GM21526 (cell line): ENCODE results near the gene ZBTB24.

Source experiments
- ATAC-seq: cut with Tn5 transposase; IDR thresholded peaks from one replicate; pipeline ENCODE4 v1.9.1; 2021; ENCODE audit warnings: moderate library complexity; ENCODE audit not compliant: unreplicated experiment, low FRiP score

ZBTB24 gene

GRCh38 chr6:109503327-109504224 lies 20.6 kb upstream of the ZBTB24 start:
- ATAC-seq, result no peak

- no peak for ATAC-seq
These were observed 15.9 kb upstream of the ZBTB24 start for GRCh38 chr6:109498936-109499335.

DNA sequence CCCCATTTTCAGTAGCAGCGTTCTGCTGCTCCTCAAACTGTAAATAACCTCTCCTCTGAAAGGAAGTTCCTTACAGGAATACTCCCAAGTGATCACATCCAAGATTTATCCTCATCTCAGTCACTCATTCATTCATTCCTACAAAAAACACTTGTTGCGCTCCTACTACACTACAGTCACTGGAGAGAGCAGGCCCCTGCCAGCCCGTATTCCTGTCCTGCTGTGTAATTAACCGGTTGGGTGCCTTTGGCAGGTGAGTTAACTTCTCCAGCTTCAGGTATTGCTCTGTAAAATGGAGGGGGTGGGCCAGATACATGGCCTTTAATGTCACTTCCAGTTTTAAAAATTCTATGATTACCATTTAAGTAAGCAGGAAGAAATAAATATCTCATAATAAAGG lies 15.0 kb upstream of the ZBTB24 start:
- no peak for ATAC-seq

DNA sequence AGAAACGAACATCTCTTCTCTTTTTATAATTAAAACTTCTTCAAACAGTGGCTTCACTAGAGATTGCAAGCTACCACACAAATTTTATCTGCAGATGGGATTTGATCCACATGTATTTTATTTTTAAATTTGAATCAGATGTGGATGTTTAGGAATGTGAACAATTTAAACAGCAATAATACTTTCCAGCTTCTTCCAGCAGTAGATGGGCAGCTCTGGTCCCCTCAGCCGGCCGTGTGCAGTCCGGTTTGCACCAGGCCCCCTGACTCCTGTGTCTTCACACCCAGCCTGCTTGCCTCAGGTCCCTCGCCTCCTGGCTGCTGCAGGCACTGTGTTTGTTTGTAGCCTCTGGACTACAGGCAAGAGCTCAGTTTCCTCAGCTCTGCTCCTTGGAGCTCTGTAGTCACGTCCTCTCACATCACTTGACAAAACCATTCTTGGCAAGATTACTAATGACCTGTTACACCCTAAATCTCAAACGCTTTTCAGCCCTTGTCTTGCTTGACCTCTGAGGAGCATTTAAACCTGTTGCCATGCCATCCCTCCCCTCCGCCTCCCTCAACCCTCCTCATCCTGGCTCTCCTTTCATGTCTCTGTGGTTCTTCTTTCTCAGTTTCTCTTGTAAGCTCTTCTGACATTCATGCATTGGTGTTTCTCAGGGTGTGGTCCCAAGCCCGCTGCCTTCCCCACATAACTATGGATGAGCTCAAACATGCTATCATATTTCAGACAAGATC lies 13.2 kb upstream of the ZBTB24 start:
- ATAC-seq, result no peak

DNA sequence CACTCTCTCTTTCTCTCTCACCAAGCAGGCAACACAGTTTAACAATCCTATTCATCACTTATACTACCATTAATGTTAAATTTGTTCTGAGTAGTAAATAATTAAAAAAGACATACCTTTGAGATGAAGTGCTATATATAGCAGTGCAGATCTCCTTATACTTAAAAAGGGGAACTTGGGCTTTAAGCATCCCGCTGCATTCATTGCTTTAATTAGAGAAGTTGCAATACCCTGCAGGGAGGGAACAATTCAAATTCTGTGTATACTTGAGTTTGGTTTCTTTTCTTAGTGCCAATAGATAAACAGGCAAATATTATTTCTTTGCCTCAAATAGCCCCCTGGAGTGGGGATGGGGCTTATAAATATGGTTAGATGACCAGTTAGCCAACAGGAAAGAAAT lies 10.8 kb upstream of the ZBTB24 start:
- ATAC-seq, result no peak

DNA sequence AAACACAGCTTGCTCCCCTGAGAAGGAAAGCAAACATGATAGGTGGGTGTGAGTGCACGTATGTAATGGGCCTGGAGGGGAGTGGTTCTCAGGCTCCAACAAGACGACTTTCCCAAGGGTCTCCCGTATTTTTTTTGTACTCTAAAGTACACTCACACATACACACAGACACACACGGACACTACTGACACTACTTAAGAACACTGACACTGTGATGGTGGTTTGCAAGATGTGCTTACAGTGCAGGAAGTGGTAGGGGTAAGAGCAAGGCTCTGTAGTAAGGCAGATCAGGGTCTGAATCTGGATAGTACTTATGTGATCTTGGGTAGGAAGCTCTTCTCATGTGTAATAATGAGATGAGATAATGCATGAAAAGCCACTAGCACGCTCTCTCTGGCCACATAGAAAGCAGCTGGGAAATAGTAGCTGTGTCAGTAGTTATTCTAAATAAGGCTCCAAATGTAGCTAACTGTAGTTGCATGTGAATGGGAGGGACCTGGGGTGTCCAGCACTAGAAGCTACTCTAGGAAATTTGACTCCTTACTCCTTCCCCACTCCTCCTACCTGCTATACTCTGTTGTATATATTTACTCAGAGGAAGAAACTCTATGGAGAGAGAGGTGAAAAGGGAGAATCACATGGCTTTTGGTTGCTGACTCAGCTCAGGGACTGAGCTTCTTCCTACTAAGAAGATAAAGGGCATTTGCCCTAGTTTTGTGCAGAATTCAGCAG lies 8.4 kb upstream of the ZBTB24 start:
- no peak for ATAC-seq

- no peak for ATAC-seq
These were observed 7.7 kb upstream of the ZBTB24 start for GRCh38 chr6:109490713-109491112.

DNA sequence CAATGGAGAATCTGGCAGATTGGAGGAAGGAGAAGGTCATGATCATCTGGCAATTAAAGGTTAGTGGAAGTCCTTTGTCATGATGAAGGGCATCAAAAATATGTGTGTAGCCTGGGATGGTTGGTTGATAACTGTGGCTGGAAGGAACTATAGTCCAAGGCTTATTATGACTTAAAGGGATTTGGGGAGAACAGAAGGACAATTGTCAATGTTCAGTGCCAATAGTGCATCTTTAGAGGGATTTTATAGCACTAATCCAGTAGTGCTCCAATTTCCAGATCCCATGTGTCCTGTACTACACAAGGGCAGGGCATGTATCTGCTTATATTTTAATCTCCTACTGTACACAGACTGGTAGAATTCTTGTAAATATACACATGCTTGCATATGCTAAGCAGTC lies 5.0 kb upstream of the ZBTB24 start:
- no peak for ATAC-seq

DNA sequence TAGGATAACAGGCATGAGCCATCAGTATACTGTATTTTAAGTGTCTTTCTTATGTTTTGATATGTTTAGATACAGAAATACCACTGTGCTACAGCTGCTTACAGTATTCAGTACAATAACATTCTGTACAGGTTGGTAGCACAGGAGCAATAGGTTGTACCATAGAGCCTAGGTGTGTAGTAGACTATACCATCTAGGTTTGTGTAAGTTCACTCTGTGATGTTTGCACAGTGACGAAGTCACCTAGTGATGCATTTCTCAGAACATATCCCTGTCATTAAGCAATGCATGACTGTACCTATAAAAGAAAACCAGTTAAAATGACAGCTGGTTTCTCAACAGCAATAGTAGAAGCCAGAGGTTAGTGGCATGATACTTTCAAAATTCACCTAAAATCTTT lies 3.0 kb upstream of the ZBTB24 start:
- ATAC-seq, result no peak

DNA sequence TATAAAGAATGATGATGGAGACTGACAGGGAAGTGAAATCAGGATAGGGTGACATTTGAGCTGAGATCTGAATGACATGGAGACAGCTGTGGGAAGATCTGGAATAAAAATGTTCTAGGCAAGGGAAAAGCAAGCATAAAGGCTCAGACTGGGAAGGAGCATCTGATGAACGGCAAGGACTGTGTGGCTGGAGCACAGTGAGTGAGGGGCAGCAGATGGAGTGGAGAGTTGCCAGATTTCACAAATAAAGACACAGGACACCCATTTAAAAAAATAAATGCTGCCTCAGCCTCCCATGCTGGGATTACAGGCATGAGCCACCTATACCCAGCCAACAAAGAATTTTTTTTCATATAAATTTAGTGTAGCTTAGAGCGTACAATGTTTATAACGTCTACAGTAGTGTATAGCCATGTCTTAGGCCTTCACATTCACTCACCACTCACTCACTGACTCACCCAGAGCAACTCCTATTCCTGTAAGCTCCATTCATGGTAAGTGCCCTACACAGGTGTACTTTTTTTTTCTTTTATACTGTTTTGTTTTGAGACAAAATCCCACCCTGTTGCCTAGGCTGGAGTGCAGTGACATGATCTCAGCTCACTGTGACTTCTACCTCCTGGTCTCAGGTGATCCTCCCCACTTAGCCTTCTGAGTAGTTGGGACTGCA lies 2.4 kb upstream of the ZBTB24 start:
- no peak for ATAC-seq

DNA sequence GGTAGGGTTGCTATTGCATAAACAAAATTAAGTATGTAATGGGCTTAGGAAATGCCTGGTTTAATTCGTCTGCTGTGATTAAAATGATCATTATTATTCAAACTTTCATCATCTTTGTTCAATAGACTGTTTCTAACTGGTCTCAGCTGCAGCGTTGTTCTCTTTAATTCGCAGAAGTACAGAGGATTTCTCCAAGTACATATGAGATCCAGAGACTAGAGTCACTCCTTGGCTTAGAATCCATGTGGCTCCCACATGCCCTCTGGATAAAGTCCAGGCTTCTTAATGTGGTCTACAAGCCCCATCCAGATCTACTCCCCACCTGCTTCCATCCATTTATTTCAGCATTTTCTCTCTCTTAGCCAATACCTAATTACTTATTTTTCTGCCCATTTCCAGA lies 1.1 kb upstream of the ZBTB24 start:
- no peak for ATAC-seq

GRCh38 chr6:109483735-109484057 lies 677 bp upstream of the ZBTB24 start:
- no peak for ATAC-seq

- no peak for ATAC-seq
These were observed 2.0 kb downstream of the ZBTB24 start for GRCh38 chr6:109480993-109481480.

DNA sequence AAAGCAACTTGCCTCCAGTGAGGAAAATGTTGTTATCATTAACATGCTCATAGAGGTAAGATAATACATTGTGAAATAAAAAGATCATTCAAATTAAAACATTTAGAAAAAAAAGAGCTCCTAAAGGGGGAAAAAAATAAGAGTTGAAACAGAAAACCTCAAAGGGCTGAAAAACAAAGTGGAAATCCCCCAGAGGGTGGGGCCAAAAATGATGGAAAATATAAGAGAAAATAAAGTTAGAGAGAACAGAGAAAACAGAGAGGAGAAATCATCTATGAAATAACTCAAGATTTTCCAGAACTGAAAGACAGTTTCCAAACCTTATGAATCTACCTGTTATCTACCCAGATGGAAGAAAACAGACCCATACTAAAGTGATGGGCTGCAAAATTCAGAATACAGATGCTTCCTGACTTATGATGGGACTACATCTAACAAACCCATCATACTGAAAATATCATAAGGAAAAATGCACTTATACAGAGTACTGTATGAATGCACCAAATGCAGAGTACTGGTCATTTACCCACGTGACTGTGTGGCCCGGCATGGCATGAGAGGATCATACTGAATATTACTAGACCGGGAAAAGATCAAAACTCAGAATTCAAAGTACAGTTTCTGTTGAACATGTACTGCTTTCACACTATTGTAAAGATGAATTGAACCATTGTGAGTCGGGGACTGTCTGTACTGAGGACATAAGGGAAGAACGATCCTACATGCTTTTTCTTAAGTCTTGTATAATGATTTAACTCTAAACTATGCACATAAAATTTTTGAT lies 4.0 kb downstream of the ZBTB24 start:
- ATAC-seq, result no peak

- ATAC-seq, result no peak
These were observed 4.7 kb downstream of the ZBTB24 start for GRCh38 chr6:109478222-109478805.

DNA sequence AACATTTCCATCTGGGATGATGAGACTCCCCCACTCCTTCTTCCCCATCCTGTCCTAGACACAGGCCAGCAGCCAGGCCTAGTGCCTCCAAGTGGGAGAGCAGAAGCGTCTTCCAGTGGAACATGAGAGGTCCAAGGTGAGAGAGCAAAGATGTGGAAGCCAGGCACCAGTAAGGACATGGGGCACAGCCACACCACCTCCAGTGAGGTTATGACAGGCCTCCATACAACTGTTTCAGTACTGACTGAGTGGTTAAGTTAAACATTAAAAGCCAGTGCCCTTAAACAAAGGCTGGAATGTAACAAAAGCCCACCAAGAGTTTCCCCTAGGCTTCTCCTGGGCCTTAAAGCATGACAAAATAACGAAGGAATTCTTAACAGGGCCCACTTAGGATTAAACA lies 5.3 kb downstream of the ZBTB24 start:
- ATAC-seq, result no peak

GRCh38 chr6:109477184-109477583 lies 5.8 kb downstream of the ZBTB24 start:
- ATAC-seq, result no peak

- ATAC-seq, result no peak
These were observed 7.4 kb downstream of the ZBTB24 start for GRCh38 chr6:109475625-109476024.

- no peak for ATAC-seq
These were observed 8.0 kb downstream of the ZBTB24 start for GRCh38 chr6:109474995-109475394.

DNA sequence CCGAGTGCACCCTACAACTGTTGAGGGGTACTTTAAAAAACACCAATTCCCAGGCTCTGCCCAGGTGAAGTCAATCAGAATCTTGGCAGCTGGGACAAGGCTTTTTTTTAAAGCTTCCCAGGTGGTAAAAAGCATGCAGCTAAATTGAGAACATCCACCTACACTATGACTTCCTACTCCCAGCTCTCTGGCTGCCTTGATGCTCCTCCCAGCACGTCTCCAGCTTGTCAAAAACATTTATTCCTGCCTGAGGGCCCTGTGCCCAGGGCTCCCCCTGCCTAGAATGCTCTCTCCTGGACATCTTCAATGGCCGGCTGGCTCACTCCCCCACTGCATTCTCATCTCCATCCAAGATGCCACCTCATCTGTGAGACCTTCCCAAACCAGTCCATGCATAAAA lies 9.9 kb downstream of the ZBTB24 start:
- no peak for ATAC-seq
